Measurements from ENCODE around the gene NUBP2.
A peak's percentile ranks its signal among the peaks of the same experiment; 100 is the strongest.

The NUBP2 gene

GRCh38 chr16:1772908-1773702 is 9.7 kb upstream of the NUBP2 start, which contains the start of gene MRPS34:
Gene MRPS34 (minus strand): TSS chr16:1773134. CDS start chr16:1773119, 15 bp downstream.
- DNase-seq: peak; percentile 88

- no peak for DNase-seq
These were observed 8.9 kb upstream of the NUBP2 start for GRCh38 chr16:1773703-1774447.

DNA sequence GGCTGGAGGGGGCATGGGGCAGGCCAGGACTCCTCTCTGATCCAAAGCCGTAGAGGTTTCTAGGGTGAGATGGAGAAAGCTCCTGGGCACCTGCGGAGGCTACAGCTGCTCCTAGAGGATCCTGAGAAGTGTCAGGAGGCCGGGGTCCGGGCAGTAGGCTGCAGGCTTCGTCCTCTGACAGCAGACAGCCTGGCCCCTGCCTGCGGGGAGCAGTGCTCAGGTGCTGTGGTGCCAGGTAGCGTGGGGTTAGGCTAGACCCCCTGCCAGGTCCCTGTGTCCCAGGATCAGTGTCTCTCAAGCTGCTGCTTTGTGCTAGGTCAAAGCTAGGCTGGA is 8.3 kb upstream of the NUBP2 start:
- no peak for DNase-seq

- DNase-seq: no peak
These were observed 7.5 kb upstream of the NUBP2 start for GRCh38 chr16:1775006-1775845.

DNA sequence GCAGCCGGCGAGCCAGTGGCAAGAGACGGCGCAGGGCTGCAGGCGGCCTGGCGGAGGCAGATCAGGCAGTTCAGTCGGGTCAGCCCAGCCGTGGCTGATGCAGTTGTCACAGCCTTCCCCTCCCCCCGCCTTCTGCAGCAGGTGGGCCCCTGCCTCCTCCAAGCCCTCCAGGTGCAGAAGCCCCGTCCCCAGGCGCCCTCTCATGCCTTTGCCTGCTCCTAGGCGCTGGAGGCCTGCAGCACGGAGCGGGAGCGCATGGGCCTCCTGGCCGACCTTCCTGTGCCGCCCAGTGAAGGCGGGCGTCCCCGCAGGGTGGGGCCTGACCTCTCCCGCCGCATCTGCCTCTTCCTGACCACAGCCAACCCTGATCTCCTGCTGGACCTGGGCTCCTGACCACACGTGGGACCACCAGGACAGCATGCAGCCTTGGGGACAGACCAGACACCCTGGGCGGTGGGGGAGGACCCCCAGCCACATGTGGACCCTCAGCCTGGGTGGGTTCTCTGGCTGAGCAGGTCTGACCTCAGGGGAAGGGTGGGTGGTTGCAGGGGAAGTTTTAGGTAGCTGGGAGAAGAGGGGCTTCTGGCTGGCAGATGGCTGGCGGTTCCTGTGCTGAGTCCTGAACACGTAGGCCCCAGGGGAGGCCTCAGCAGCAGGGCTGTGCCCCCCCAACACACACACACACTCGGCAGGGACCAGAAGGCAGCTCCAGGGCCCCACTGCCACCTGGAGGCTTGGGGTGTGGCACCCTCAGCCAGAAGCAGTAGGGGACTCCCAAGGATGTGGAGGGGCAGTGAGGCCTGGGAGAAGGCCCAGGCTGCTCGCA is 6.7 kb upstream of the NUBP2 start:
- no peak for DNase-seq

GRCh38 chr16:1776672-1776955 is 6.1 kb upstream of the NUBP2 start:
- DNase-seq: no peak

DNA sequence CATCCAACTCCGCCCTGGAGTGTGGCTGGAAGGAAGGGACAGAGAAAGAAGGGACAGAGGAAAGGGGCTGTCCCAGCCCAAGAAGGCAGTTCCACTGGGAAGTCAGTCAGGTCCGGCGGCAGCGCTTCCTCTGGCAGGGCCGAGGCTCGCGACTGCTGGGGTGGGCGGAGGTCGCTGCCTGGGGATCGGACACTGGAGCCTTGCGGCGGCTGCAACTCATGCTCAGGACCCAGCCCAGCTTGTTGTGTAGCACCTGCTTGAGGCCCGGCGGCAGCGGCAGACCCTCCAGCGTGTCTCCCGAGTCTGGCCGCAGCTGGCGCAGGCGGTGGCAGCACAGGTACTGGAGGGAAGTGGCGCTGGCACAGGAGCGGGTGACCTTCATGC is 5.8 kb upstream of the NUBP2 start:
- DNase-seq: no peak

- DNase-seq: no peak
These were observed 5.2 kb upstream of the NUBP2 start for GRCh38 chr16:1777375-1778199.

GRCh38 chr16:1778200-1779179 is 4.3 kb upstream of the NUBP2 start:
- DNase-seq: no peak

- no peak for DNase-seq
These were observed 3.5 kb upstream of the NUBP2 start for GRCh38 chr16:1779234-1779701.

DNA sequence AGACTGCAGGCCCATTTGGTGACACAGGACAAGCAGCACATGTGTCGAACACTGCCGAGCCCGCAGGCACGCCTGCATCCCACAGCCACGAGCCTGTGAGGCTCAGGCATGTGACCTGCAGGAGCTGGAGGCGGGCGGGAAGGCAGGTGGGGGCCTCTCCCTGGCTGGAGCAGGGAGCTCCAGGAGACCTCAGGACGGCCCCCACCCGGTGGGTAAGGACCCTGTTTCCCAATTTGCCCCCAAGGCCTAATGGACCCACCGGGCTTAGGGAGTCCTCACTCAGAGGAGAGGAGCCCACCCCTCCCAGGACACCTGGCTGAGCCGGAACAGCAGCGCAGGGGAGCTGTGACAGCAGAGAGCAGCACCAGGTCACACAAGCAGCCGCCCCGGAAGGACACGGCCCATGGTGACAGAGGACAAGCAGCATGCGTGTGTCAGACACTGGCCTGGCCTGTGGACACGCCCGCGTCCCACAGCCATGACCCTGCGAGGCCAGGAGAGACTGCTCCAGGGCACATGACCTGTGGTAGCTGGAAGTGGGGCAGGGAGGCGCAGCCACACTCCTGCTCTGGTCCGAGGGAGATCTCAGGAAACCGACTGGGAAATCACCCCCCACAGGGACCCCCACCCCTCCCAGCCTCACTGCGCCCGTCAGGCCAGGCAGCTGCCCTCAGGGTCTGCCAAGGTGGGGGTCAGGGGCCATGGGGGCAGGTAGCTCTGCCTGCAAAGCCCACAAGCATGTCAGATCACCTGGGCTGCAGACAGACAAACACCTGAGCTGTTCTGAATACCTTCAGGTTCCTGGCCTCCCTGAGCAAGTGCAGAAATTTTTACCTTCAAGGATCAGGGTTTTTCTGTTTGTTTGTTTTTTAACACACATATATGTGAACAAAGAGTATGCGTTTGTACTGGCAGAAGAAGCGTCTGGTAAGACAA is 2.8 kb upstream of the NUBP2 start:
- no peak for DNase-seq

- DNase-seq: no peak
These were observed 2.1 kb upstream of the NUBP2 start for GRCh38 chr16:1780677-1781072.

GRCh38 chr16:1781254-1781653 is 1.5 kb upstream of the NUBP2 start:
- no peak for DNase-seq

- DNase-seq: peak; percentile 31
These were observed 877 bp upstream of the NUBP2 start for GRCh38 chr16:1781758-1782407.

GRCh38 chr16:1784977-1785845 is 2.5 kb downstream of the NUBP2 start:
- DNase-seq: no peak

- no peak for DNase-seq
These were observed 3.0 kb downstream of the NUBP2 start for GRCh38 chr16:1785846-1786170.

DNA sequence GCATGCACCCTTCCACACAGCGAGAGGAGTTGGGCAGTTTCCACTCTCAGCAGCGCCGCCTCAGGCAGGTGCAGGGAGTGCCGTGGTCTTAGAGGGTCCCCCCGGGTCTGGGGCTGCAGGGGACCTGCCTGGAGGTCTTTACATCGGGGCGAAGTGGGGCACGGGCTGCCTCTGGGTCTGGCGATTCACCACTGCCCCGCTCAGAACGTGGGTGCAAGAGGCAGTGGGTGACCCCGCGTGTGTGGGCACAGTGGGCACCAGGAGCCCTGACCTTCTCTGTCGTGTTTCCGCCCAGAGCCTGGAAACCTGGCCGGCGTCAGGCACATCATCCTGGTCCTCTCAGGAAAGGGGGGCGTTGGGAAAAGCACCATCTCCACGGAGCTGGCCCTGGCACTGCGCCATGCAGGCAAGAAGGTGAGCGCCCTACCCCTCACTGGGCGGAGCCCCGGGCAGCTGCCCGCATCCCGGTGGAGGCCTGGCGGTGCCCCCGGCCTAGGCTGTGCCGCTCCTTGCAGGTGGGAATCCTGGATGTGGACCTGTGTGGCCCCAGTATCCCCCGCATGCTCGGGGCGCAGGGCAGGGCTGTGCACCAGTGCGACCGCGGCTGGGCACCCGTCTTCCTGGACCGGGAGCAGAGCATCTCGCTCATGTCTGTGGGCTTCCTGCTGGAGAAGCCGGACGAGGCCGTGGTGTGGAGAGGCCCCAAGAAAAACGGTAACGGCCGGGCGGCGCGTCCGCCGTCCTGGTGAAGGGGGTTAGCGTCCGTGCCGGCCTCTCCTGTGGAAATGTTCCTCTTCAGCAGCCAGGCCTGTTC is 3.7 kb downstream of the NUBP2 start:
- no peak for DNase-seq
